ENCODE measurements around the gene MC1R. TPM values are rescaled to one million over a fixed set of nuclear protein-coding genes. Genes with fewer than 3 reads are reported as not detected.

Gene MC1R
- total and polyA plus RNA-seq, 2 of the 8 experiments (the other 6 are each of a cell fraction or from before 2014, with no cell fraction given) = 2.2 to 2.9 TPM

DNA sequence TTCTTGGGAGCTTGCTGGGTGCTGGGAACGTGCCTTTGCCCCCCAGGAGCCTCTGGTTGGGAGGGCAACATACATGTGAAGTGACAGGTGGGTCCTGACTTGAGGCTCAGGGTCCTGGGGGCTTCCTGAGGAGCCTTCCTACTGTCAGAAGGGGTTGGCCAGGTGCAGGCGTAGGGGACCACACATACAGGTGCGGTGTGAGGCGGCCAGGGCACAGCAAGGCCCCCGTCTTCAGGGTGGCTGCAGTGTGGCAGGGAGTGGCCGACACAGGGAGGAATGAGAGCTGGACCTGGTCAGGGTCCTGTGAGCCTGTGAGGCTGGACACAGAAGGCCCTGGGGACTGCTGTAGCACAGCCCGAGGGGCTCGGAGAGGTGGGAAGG is 34.6 kb upstream of the MC1R start:
- H3K4me1 ChIP-seq (replicated peaks in 1 of 4; ENCODE audit: control insufficient read depth in 3 of 4, insufficient read depth in 4 of 4, low read length in 3 of 4) = no peaks in the 10 kb centered on the region
- CTCF ChIA-PET (ENCODE audit: partially characterized antibody) = interaction anchor here (1.0 kb wide), 1 partner anchor 26 kb away, joined by 3 read pairs; no protein-coding TSS in a partner anchor

More for the DNA sequence above, 34.6 kb upstream of the MC1R start:
- H3K9ac ChIP-seq (replicated peaks in 1 of 4; ENCODE audit: extremely low read depth in 1 of 4, low read depth in 3 of 4, low read length in 3 of 4) = no peak overlapping the region
- no peak overlapping the region for H3K56ac ChIP-seq (replicated peaks; ENCODE audit: insufficient read length, low read depth, low read length)
- H2BK120ac ChIP-seq (replicated peaks; ENCODE audit: low read depth, low read length) = no peak overlapping the region
- no peak overlapping the region for H4K8ac ChIP-seq (ENCODE audit: extremely low read depth, insufficient read depth, low read length)
- FAIRE-seq = no peak
- peaks cover 10 to 42% (median 31%) of the 10 kb centered on the region in 4 experiments for H3K36me3 ChIP-seq (ENCODE audit: control insufficient read depth in 2 of 4, insufficient read depth in 4 of 4, low read length in 3 of 4)
- 89% methylated on average over 8 of the region's 8 CpGs; no CpG with 5 or more reads in 1 of the 2 experiments for WGBS, 2 experiments (ENCODE audit: extremely low coverage in 1 of 2, insufficient coverage in 1 of 2, insufficient read length in 1 of 2, insufficient replicate concordance in 2 of 2, low coverage in 1 of 2, low lambda C conversion rate in 2 of 2, missing lambda C conversion rate in 1 of 2)
- no peaks in the 10 kb centered on the region for H3K23me2 ChIP-seq (ENCODE audit: low read depth, low read length)
- no peak overlapping the region for H2BK12ac ChIP-seq (ENCODE audit: low read depth, low read length)
- no peaks in the 10 kb centered on the region for H3K27me3 ChIP-seq (replicated peaks in 1 of 4; ENCODE audit: control insufficient read depth in 3 of 4, extremely low read depth in 1 of 4, insufficient read depth in 3 of 4, low read length in 3 of 4)
- H2AK5ac ChIP-seq (ENCODE audit: low read depth, low read length) = no peak overlapping the region
- H3K9me3 ChIP-seq (ENCODE audit: insufficient read depth in 2 of 2, low read depth in 1 of 2, low read length in 1 of 2) = peaks cover 0 to 3% of the 10 kb centered on the region in 2 experiments; a peak in 1 of 4 replicates
- H4K91ac ChIP-seq (replicated peaks; ENCODE audit: insufficient read length, low read length) = no peak overlapping the region
- no peak overlapping the region for H2BK15ac ChIP-seq (ENCODE audit: low read length)
- H3K4me2 ChIP-seq (ENCODE audit: insufficient read depth in 1 of 2, low read depth in 2 of 2, low read length in 2 of 2) = no peak overlapping the region
- no peak for TF ChIP-seq TBP (IDR thresholded peaks at IDR 0.05; ENCODE audit: low read depth, low read length)
- TF ChIP-seq ZNF274 (IDR thresholded peaks at IDR 0.05; ENCODE audit: borderline replicate concordance, extremely low read depth, low read length) = no peak
- no peak for TF ChIP-seq CHD2 (IDR thresholded peaks at IDR 0.05; ENCODE audit: low read length)
- no peak for TF ChIP-seq CBX5 (IDR thresholded peaks at IDR 0.05; ENCODE audit: low read depth, low read length)
- no peak for TF ChIP-seq EP300 (IDR thresholded peaks at IDR 0.05; ENCODE audit: borderline replicate concordance in 1 of 2, low read depth in 2 of 2, low read length in 2 of 2)
- no peak for TF ChIP-seq HDAC2 (IDR thresholded peaks at IDR 0.05; ENCODE audit: borderline replicate concordance in 1 of 2, low read depth in 2 of 2, low read length in 2 of 2)
- TF ChIP-seq RNF2 (IDR thresholded peaks at IDR 0.05; ENCODE audit: borderline replicate concordance, low read depth, low read length, missing control alignments, poor library complexity, severe bottlenecking) = no peak
- no peak for TF ChIP-seq PHF8 (conservative IDR thresholded peaks at IDR 0.05; ENCODE audit: low read depth, low read length)
- TF ChIP-seq, protein P1, sequence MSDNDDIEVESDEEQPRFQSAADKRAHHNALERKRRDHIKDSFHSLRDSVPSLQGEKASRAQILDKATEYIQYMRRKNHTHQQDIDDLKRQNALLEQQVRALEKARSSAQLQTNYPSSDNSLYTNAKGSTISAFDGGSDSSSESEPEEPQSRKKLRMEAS (IDR thresholded peaks at IDR 0.05) = no peak
- no peak for TF ChIP-seq BRCA1 (IDR thresholded peaks at IDR 0.05; ENCODE audit: low read depth, low read length)
- no peak for TF ChIP-seq TEAD4 (IDR thresholded peaks at IDR 0.05; ENCODE audit: low read depth, low read length)
- TF ChIP-seq RFX5 (IDR thresholded peaks at IDR 0.05; ENCODE audit: borderline replicate concordance, low read depth, low read length) = no peak
- no peak for TF ChIP-seq GTF2F1 (IDR thresholded peaks at IDR 0.05; ENCODE audit: borderline replicate concordance, low read depth, low read length)
- TF ChIP-seq BACH1 (IDR thresholded peaks at IDR 0.05; ENCODE audit: low read length) = no peak
- peaks cover 2% of the 10 kb centered on the region for H3K79me1 ChIP-seq (ENCODE audit: low read depth, low read length)
- H3K4me3 ChIP-seq (ENCODE audit: extremely low read depth in 1 of 4, insufficient read depth in 2 of 4, low read depth in 3 of 4, low read length in 4 of 4) = no peak overlapping the region
- H3K14ac ChIP-seq (ENCODE audit: insufficient read length) = no peak overlapping the region
- H3K4ac ChIP-seq (replicated peaks; ENCODE audit: insufficient read length, low read depth, low read length) = no peak overlapping the region
- H4K5ac ChIP-seq (ENCODE audit: insufficient read length, low read depth, low read length) = no peak overlapping the region
- no peak for DNase-seq (ENCODE audit: low read depth in 1 of 2, low spot score in 2 of 2)
- H2BK20ac ChIP-seq (ENCODE audit: low read length) = no peak overlapping the region
- H3K27ac ChIP-seq (ENCODE audit: low read depth, low read length) = no peak overlapping the region
- H2BK5ac ChIP-seq (ENCODE audit: low read depth, low read length) = no peak overlapping the region
- POLR2A ChIA-PET (ENCODE audit: partially characterized antibody) = no interaction called here
- H2AFZ ChIP-seq (ENCODE audit: low read length) = no peak overlapping the region
- H4K20me1 ChIP-seq (replicated peaks in 1 of 2; ENCODE audit: control insufficient read depth in 1 of 2, insufficient read depth in 2 of 2, low read length in 2 of 2) = peaks cover 0 to 13% of the 10 kb centered on the region in 2 experiments
- H3K18ac ChIP-seq (ENCODE audit: extremely low read depth, low read length) = no peak overlapping the region
- H3K79me2 ChIP-seq (ENCODE audit: control insufficient read depth in 1 of 2, insufficient read depth in 2 of 2, low read length in 2 of 2) = peaks cover 3 to 10% of the 10 kb centered on the region in 2 experiments; a peak in 3 of 4 replicates
- H3K23ac ChIP-seq (ENCODE audit: insufficient read length) = no peak overlapping the region
